Activated gamma-delta T cell (primary cell): ENCODE data around the gene ELOVL6.
"Not testable (repeated sequence)": the region's sequence is repeated elsewhere in the genome, so short reads cannot be mapped to it uniquely, and the experiment has no call there.

ENCODE experiments used
- DNase-seq: peaks from one replicate; lab custom pipeline; 2025; lab: John Stamatoyannopoulos, UW

Gene ELOVL6

DNA sequence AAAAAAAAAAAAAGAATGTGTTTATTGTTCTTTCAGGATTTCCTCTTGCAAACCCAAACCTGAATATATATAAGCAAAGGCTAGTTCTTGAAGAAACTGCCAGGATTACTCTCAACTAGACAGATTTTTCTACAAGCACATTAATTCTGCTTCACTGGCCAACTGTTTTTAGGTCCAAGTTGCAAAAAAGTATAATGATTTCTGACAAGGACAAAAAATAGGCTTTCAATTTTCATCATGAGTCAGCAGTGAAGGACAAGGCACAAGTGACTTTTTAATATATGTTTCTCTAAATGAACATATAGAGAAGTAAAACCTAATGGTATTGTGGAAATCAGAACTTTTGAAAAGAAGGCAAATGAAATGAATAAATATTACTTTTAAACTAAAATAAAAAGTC is 73.7 kb downstream of the ELOVL6 start:
- DNase-seq: no peak

DNA sequence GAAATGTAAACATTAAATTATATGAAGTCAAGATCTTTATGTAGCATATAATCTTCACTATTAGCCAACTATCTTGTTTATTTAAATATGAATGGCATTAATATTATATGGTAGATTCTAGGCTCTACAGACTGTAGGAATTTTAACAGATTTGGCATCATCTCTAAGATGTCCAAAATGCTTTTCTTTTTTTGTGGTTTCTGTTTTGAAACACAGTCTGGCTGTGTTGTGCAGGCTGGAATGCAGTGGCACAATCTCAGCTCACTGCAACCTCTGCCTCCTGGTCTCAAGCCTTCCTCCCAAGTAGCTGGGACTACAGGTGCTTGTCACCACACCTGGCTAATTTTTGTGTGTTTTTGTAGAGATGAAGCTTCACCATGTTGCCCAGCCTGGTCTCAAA is 76.2 kb downstream of the ELOVL6 start:
- no peak for DNase-seq

DNA sequence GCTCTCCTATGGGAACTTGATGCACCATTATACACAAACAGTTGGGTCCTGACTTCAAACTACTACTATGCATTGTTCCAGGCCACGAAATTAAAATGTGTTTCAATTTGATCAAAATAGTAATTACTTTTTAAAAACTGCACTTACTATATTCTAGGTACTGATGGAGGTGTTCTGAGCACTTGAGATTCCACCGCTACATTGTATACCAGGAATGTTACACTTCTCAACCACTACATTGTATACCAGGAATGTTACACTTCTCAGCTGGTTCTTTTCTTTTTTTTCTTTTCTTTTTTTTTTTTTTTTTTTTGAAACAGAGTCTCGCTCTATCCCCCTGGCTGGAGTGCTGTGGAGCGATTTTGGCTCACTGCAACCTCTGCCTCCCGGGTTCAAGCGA is 77.9 kb downstream of the ELOVL6 start:
- DNase-seq: no peak

DNA sequence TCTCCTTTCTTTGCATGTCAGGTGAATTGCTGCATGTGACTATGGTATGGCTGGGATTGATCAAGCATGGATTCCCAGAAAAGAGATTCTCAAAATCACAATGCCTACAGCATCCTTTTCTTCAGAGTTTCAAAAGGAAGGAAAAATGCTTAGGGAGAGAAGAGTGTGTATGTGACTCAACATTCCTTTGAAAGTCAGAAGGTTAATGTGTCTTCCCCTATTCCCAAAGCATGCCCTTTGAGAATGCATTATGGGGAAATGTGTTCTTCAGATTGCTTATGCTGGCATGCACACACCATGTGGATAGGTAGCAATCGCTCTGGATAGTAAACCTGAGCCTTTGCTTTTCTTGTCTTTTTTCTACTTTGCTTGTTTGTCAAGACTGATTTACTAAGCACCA is 78.5 kb downstream of the ELOVL6 start:
- DNase-seq: no peak

DNA sequence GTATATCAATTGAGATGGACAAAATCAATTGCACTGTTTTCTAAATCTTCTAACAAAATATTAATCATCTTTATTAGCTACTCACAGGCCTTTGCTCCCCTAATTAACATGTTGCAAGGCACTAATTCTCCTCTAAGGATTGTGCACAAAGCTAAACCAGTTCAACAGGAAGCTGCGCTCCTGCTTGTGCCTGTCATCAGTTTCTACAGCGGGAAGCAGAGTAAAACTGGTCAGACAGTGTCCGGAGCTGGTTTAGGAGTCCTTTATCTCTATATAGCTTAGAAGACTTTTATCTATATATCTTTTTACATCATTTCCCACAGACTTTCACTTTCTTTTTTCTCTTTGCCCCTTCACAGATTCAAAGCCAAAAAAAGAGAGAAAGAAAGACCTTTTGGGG is 79.1 kb downstream of the ELOVL6 start:
- no peak for DNase-seq

DNA sequence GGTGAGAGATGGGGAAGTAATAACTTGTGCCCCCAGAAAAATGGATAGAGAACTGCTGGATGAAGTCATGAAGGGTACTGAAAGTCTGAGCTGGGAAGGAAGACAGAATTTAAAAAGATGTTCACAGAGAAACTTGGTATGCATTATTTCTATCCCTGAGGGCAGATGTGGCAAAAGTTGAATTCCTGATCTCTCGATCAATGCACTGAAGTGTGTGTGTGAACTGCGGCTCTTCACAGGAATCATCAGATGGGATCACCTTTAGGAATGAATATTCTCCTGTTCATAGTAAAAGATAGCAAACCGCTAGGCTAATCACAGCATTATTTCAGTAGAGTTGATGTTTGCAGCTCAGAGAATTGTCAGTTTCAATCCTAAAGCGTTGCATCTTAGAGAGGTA is 86.4 kb downstream of the ELOVL6 start:
- no peak for DNase-seq

DNA sequence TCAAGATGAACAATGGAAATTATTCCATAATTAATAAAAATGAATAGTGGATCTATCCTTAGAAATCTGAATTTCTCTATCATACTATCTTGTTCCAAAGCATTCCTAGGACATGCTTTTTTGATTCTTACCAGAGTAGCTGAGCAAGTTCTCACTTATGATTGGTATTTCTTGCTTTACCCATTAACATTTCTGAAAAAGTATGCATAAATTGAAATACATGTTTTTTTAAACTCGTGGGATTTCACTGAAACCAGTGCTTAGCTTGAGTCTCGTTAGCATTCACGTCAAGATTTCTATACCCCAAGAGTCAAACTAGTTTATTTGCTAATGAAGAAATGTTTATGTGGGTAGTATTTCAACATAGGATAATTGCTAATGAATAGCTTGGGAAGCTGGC is 89.0 kb downstream of the ELOVL6 start:
- no peak for DNase-seq

DNA sequence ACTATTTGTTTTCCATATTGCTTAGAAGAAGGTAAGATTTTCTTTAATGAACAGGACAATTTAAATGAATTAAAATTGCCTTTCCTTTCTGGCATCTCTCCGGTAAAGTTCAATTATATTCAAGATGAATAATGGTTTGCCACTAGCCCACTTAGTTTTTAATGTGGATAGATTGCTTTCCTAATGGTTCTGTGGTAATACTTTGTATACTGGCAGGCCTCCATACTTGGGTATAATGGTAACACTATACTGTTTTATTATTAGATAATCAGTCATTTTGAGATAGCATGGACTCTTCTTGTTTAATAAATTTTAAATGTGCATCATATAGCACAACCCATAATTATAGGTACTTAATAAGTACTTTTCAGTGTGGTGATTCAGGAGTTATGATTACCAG is 89.5 kb downstream of the ELOVL6 start:
- DNase-seq: no peak

DNA sequence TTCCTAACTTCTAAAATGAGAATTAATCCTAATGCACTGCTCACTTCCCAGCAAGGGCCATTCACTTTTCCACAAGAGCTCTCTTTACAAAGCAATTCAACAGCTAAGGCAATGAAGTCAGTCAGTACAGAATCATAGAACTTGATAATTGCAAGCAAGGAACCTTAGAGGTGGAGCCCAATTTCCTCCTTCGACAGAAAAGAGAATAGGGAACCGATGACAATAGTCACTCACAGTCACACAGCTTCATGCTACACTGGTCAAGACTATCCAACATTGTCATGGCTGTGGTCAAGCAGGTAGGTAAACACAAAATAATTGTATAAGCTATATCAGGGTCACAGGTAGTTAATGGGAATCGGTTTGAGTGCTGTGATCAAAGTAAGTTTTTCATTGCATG is 90.0 kb downstream of the ELOVL6 start:
- no peak for DNase-seq

DNA sequence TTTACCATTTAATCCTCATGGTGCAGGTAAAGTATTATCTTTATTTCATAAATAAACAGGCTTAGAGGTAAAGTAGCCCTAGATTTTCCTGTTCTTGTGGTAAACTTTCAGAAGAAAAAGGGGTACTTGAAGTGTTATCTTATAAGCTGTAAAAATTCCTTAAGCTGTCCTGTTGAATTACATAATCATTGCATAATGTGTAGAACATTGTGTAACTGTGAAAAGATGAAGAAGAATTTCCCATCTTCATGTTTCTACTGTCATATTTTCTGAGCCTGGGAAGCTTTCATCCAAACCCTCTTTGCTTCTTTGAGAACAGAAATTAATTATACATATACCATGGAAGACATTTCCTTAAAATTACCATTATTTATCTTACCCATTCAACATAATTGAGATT is 90.5 kb downstream of the ELOVL6 start:
- DNase-seq: no peak

DNA sequence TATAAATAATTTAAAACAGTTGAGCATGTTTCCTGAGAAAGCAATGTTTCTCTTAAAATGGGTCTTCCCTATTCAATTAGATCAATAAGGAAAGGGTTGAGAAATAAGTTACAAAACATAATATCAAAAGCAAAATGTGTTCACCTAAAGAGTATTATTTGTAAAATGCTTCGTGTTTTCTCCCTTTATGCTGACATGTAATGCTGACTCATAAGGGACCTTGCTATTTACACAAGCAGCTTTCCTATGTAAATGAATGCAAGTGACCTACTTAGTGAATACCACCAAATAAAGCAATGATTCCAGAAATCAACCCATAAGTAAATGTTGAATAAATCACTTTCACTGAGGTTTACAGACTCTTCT is 91.5 kb downstream of the ELOVL6 start:
- no peak for DNase-seq

DNA sequence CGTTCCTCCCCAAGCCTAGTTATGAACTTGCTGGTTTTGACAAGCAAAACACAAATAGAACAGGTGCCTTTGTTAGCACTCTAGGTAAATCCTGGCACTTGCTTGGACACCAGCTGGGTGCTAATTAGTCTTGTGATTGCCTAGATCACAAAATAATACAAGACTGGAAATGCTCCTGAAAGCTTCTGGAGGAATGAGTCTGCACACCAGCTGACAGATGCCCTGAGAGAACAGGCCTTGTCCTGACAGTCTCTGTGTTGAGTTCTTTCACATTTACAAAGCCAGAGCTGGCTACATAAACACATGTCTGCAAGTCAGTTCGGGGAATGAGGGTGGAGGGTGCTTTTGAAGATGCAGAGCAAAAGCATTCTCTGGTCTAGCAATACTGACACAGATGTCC is 93.8 kb downstream of the ELOVL6 start:
- no peak for DNase-seq

DNA sequence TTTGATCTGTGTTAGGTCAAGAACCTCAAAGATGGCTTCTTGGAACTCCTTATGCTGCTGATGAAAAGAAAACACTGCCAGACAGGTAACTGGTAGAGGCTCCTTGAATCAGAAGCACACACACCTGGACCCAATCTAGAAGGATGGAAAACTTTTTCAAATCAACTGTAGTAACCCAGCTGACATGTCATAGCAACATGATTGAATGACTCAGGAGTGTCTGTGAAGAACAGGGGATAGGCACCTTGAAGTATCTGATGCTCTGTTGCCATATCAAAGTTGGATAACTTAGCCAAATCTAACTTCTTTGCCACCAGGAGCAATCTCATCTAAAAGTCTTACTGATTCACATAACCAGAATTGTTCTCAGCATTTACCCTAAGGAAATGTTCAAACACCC is 98.8 kb downstream of the ELOVL6 start:
- DNase-seq: no peak

DNA sequence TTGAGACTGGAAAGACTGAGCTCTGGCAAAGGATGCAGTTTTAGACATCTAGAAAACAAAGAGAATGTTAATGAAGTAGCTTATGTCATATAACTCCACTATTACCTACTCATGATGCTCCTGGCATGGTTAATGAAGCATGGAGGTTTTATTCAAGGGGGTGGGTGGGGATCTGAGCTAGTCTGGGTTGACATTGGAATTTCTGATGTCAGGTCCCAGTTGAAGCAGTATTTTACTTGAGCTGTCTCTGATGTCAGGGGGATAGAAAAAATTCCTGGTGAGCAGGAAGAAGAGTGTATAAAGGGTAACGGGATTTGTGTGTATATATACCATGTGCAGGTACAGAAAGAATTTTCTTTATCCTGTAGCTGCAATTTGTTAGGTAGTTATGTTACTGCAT is 102.0 kb downstream of the ELOVL6 start:
- no peak for DNase-seq

DNA sequence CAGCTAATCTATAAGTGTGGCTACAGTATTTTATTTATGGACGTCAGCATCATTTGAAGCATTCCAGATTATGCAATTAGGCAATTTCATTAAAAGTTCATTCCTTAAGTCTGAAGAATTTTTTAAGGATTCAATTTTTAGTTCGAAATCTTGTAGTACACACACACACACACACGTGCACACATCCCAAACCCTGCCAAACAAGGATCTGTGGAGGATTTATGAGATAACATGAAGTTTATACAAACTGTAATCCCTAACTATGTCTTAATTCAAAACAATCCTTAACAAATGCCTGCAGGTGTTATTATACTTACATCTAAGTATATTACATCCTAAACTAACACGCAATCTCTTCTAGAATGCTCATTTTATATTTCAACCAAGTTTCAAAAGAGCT is 105.8 kb downstream of the ELOVL6 start:
- DNase-seq: no peak

DNA sequence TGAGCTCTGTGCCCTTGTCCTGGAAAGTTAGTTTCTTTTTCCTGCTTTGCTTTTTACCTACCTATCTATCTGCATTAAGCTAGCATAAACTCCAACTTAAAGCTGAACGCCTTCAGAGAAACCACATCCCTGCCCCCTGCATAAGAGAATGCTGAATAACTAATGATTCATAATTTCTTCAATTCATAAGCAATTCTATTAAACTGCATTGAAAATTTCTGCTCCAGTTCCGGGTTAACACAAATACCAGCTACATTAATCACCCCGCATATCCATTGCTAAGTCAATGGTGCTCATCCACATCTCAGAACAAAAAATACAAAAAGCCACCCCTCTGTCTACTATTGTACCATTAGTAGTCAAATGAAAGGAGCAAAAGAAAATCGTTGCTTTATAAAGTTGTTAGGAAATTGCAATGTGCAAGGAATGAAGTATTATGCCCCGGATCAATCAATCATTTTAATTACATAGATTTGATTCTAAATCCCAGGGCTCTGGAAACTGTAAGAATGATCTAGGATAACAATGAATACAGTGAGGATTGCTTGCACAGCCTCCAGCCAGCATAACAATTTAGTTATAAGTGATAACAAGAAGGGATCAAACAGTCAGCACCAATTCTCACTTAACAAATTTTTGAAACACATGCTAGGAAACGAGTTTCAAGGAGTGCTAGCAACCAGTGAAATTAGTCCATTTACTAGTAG is 106.8 kb downstream of the ELOVL6 start:
- no peak for DNase-seq

DNA sequence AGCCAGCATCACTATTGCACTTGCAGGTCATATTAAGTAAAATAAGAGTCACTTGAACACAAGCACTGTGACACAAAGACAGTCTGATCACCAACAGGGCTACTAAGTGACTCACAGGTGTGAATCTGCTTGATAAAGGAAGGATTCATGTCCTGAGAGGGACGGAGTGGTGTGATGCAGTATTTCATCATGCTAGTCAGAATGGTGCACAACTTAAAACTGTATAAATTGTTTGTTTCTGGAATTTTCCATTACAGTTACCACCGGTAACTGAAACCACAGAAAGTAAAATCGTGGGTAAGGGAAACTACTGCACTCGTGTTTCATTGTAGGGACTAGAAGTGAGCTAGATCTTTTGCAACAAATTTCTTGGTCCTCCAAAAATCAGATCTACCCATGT is 109.7 kb downstream of the ELOVL6 start:
- DNase-seq: no peak

DNA sequence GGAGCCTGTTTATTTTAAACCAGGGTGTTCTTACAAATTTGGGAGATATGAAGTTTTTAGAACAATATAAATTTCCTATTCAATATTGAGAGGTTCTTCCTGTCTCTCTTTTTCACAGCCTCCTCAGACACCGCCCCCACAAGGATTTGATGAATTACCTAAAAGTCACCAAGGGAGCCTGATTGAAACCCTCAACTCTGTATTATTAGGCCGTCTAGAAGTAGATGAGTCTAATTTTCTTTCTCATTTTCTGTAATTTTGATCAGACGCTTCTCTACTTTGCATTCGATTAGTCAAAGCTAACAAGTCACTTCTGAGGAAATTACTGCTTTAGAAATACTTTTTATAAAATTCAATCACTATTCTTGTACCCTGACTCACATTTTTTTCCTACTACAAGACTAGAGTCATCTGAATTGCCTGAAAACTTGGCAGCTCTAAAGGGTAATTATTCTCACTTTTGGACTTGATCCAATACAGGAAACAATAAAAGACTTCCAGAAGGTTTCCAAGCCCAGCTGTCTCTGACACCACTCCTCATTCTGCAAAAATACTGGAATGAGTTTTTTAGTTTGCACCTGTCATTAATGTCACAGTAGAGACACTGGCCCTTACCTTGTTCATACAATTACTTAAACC is 111.2 kb downstream of the ELOVL6 start:
- no peak for DNase-seq

DNA sequence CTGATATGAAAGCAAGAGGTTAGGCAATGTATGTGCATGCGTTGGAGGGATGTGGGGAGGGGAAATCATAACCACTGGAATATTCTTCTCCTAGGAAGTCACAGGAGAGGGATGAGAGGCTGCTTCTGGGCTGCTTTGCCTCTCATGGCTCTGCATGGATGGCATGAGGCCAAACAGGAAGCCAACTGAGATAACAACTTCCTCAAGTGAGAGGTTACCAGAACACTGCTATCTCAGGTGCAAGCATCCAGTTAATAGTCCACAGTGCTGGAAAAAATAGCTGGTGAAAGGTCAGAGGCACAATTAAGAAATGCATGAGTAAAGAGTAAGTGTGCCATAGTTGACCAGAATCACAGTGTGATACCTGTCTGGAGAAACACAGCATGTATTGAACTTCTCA is 113.3 kb downstream of the ELOVL6 start:
- no peak for DNase-seq

DNA sequence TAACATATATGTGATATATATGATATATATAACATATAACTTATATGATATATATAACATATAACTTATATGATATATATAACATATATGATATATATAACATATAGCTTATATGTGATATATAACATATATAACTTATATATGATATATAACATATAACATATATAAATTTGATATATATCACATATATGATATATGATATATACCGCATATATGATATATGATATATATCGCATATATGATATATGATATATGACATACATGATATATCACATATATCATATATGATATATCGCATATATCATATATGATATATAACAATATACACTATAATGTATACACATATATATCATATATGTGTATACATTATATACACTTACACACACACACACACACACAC is 114.3 kb downstream of the ELOVL6 start:
- no peak for DNase-seq

DNA sequence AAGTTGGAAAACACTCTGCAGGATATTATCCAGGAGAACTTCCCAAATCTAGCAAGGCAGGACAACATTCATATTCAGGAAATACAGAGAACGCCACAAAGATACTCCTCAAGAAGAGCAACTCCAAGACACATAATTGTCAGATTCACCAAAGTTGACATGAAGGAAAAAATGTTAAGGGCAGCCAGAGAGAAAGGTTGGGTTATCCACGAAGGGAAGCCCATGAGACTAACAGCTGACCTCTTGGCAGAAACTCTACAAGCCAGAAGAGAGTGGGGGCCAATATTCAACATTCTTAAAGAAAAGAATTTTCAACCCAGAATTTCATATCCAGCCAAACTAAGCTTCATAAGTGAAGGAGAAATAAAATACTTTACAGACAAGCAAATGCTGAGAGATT is 120.3 kb downstream of the ELOVL6 start:
- DNase-seq: not testable (repeated sequence)

DNA sequence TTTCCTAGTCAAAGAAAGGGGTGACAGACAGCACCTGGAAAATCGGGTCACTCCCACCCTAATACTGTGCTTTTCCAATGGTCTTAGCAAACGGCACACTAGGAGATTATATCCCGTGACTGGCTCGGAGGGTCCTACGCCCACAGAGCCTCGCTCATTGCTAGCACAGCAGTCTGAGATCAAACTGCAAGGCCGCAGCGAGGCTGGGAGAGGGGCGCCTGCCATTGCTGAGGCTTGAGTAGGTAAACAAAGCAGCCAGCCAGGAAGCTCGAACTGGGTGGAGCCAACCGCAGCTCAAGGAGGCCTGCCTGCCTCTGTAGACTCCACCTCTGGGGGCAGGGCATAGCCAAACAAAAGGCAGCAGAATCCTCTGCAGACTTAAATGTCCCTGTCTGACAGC is 121.6 kb downstream of the ELOVL6 start:
- not testable (repeated sequence) for DNase-seq

DNA sequence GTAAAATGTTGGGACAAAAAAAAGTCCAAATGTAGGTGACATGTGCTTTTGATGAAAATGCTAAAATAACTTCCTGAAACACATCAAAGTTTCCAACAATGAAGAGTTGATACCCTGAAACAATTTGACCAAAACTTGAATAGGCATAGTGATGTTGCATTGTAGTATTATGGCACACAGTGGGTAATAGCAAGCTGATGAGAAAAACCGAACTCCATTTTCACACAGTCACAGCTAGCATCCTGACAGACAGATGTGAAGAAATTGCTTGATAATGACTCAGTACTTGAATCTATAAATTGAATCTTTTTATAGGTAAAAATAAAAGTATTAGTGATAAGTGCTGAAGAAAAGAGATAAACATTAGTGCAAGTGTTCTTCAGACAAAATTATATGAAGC is 122.5 kb downstream of the ELOVL6 start:
- DNase-seq: no peak

DNA sequence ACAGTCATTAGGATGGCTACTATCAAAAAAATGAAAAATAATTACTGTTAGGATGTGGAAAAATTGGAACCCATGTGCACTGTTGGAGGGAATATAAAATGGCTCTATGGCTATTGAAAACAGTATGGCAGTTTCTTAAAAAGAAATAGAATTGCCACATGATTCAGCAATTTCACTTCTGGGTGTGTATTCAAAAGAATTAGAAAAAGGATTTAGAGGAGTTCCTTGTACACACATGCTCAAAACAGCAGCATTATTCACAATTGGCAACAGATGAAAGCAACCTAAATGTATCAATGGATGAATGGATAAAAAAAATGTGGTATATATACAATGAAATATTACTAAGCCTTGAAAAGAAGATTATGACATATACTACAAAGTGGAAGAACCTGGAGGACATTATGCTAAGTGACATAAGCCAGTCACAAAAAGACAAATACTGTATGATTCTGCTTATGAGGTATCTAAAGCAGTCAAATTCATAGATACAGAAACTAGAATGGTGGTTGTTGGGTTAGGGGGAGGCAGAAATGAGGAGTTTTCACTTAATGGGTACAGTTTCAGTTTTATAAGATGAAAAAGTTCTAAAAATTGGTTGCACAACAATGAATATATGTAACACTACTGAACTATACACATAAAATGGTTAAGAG is 123.2 kb downstream of the ELOVL6 start:
- no peak for DNase-seq
